Endodermal cell (in vitro differentiated cells): ENCODE measurements around the gene ECSCR. TPM values are rescaled to one million over a fixed set of nuclear protein-coding genes. Genes with fewer than 3 reads are reported as not detected.

Experiments used
- DNase-seq: peaks from one replicate; pipeline ENCODE4 v3.0.0-alpha.2; 2017
- H3K27ac ChIP-seq: 2 replicates; pipeline ENCODE4 v1.5.1; 2013; ENCODE audit warnings: mild to moderate bottlenecking, low read depth, low read length, moderate library complexity
- H3K27me3 ChIP-seq: 2 replicates; pipeline ENCODE4 v1.6.1; 2013; ENCODE audit warnings: mild to moderate bottlenecking, low read length, moderate library complexity; ENCODE audit not compliant: insufficient read depth, control insufficient read depth, poor library complexity, severe bottlenecking
- H3K36me3 ChIP-seq: 2 replicates; pipeline ENCODE4 v1.7.0; 2013; ENCODE audit warnings: mild to moderate bottlenecking, low read length, moderate library complexity; ENCODE audit not compliant: control insufficient read depth, insufficient read depth
- H3K4me1 ChIP-seq: one replicate; pipeline ENCODE4 v1.7.0; 2013; ENCODE audit warnings: low read length; ENCODE audit not compliant: control insufficient read depth, insufficient read depth
- H3K4me3 ChIP-seq: 2 replicates; pipeline ENCODE4 v1.5.1; 2013; ENCODE audit warnings: mild to moderate bottlenecking, low read length, moderate library complexity
- H3K9ac ChIP-seq: 2 replicates; pipeline ENCODE4 v1.6.1; 2013; ENCODE audit warnings: mild to moderate bottlenecking, low read length, moderate library complexity; ENCODE audit not compliant: poor library complexity, severe bottlenecking; ENCODE audit errors: extremely low read depth
- H3K9me3 ChIP-seq: 2 replicates; pipeline ENCODE4 v1.6.1; 2013; ENCODE audit warnings: mild to moderate bottlenecking, low read length, moderate library complexity; ENCODE audit not compliant: control insufficient read depth
- H3K27ac Mint-ChIP-seq: 2 replicates; pipeline ENCODE4 v1.8.0; 2020; ENCODE audit warnings: mixed read lengths
- H3K27me3 Mint-ChIP-seq: 2 replicates; pipeline ENCODE4 v1.8.0; 2021; ENCODE audit warnings: mild to moderate bottlenecking, mixed read lengths; ENCODE audit not compliant: insufficient read depth
- H3K36me3 Mint-ChIP-seq: 2 replicates; pipeline ENCODE4 v1.8.0; 2020; ENCODE audit warnings: low read depth, mixed read lengths
- H3K4me1 Mint-ChIP-seq: 2 replicates; pipeline ENCODE4 v1.8.0; 2020; ENCODE audit warnings: mixed read lengths
- H3K4me3 Mint-ChIP-seq: 2 replicates; pipeline ENCODE4 v1.8.0; 2020; ENCODE audit warnings: mild to moderate bottlenecking, moderate library complexity, mixed read lengths
- H3K9me3 Mint-ChIP-seq: 2 replicates; pipeline ENCODE4 v1.8.0; 2020; ENCODE audit warnings: mild to moderate bottlenecking, mixed read lengths
- WGBS, 2 experiments: methylation state at CpG; one replicate each; pipeline versions ENCODE4 v1.1.5 to v1.1.7; 2013; ENCODE audit warnings: missing lambda C conversion rate in 2 of 2, mixed read lengths in 1 of 2; ENCODE audit not compliant: insufficient coverage in 1 of 2, insufficient read length in 1 of 2; 5-methylcytosine and 5-hydroxymethylcytosine counted together
- total RNA-seq, 2 donors: library from RNA; stranded (reverse); fragmentation: NEBNext Ultra II Directional in 1 of 2; extraction: Animal tissue kit (Norgen Biotek cat#: 25700) in 1 of 2; gene quantifications; 2 replicates in 1 of 2; 3 replicates in 1 of 2; pipeline ENCODE4 v1.2.1, GENCODE V29; 2021
- TF ChIP-seq, protein P1 (sequence below): fragments of 200-600 bp; sonication (generic); conservative IDR thresholded peaks from 2 replicates; pipeline ENCODE4 v1.5.0; 2021; ENCODE audit warnings: antibody characterized with exemption, mild to moderate bottlenecking

Gene ECSCR
- total RNA-seq, 2 donors from 2014 or later = 0.62 TPM; not detected in 1

DNA sequence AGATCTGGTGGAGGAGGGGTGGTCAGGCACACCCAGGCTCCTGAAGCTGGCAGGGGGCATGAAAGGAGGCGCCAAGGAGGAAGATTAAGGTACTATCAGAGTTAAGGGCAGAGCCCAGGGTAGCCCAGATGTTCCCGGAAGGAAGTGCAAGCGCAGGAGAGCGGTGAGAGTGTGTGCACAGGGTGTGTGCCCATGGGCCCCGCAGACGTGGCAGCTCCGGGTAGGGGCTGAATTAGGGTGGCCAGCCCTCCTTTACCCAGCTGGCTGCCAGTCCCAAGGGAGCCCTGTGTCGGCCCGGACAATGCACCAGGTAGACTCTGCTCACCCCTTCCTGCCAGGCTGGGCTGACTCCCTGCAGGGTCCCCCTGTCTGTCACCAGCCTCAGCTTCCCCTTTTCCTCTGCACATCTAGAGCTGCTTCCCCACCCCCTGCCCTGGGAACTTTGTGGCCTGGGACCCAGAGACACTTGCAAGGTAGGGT lies 8.3 kb upstream of the ECSCR start, which contains the start of gene SMIM33:
SMIM33 (plus strand) TSS at position 184 of the 480 bp plus-strand sequence; CDS start at position 302, 118 bp downstream.
- Mint-ChIP-seq H3K4me3 (no peak within 1 kb of the TSS), H3K27ac (peak within 1 kb of the TSS; percentile 39), H3K27me3 (no peaks in the 10 kb centered on the region), H3K4me1 (peaks cover 23% of the 10 kb centered on the region), H3K9me3 (no peaks in the 10 kb centered on the region), H3K36me3 (no peaks in the 10 kb centered on the region)
- H3K27ac ChIP-seq = no peak within 1 kb of the TSS
- no peaks in the 10 kb centered on the region for H3K27me3 ChIP-seq
- peaks cover 7% of the 10 kb centered on the region for H3K4me1 ChIP-seq
- H3K36me3 ChIP-seq = no peaks in the 10 kb centered on the region
- H3K9ac ChIP-seq = no peak within 1 kb of the TSS
- TF ChIP-seq, protein P1, sequence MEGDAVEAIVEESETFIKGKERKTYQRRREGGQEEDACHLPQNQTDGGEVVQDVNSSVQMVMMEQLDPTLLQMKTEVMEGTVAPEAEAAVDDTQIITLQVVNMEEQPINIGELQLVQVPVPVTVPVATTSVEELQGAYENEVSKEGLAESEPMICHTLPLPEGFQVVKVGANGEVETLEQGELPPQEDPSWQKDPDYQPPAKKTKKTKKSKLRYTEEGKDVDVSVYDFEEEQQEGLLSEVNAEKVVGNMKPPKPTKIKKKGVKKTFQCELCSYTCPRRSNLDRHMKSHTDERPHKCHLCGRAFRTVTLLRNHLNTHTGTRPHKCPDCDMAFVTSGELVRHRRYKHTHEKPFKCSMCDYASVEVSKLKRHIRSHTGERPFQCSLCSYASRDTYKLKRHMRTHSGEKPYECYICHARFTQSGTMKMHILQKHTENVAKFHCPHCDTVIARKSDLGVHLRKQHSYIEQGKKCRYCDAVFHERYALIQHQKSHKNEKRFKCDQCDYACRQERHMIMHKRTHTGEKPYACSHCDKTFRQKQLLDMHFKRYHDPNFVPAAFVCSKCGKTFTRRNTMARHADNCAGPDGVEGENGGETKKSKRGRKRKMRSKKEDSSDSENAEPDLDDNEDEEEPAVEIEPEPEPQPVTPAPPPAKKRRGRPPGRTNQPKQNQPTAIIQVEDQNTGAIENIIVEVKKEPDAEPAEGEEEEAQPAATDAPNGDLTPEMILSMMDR = no peak
- no peaks in the 10 kb centered on the region for H3K9me3 ChIP-seq
- DNase-seq = peak; percentile 50
- 89 to 90% methylated on average over 7 to 9 of the region's 9 CpGs for WGBS, 2 experiments
- H3K4me3 ChIP-seq = no peak within 1 kb of the TSS

DNA sequence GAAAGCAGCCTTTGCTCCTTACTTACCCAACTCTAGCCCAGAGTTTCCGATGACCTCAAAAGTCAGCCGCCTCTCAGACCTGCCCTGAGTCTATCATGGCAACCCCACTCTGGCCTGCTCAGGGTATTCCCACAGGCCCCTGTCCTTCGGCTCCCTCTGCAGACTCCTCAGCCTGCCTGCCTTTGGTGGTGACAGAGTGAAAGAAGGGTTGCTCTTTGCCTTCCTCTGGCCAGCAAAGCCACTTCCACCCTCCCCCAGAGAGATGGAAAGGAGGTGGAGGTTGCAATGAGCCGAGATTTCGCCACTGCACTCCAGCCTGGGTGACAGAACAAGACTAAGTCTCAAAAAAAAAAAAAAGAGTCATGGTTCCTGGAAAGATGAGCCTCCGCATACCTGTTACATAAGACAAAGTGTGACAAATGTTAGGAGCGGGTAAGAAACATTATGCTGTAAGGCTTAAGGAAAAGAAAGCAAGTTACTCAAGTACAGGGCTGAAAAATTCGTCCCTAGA lies 5.9 kb upstream of the ECSCR start:
- Mint-ChIP-seq H3K4me3 (no peak overlapping the region), H3K4me1 (peaks cover 19% of the 10 kb centered on the region), H3K9me3 (no peaks in the 10 kb centered on the region), H3K27me3 (no peaks in the 10 kb centered on the region), H3K36me3 (no peaks in the 10 kb centered on the region), H3K27ac (peak overlapping the region; percentile 77)
- H3K36me3 ChIP-seq = no peaks in the 10 kb centered on the region
- 77 to 82% methylated on average over 4 to 8 of the region's 8 CpGs for WGBS, 2 experiments
- H3K9me3 ChIP-seq = no peaks in the 10 kb centered on the region
- TF ChIP-seq, protein P1 = peak; percentile 37
- no peak overlapping the region for H3K9ac ChIP-seq
- no peak overlapping the region for H3K27ac ChIP-seq
- DNase-seq = peak; percentile 84
- no peak overlapping the region for H3K4me3 ChIP-seq
- no peaks in the 10 kb centered on the region for H3K27me3 ChIP-seq
- H3K4me1 ChIP-seq = peaks cover 6% of the 10 kb centered on the region

DNA sequence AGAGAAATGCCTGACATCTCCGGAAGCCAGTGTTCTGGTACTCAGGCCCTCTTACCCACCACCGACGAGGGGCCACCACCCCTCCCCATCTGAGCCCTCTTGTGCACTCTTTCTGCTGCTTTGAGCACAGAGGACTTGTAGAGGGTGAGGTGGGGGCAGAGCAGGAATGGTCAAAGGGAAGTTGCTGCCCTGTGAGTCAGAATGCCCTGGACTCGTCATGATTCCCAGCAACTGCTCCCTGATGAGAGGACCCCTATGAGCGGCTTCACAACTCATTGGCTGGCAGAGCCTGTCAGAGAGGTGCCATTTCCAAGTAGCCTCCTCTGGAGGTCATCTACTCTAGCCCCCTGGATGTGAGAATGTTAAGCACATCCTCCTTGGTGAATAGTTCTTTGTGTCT lies 845 bp downstream of the ECSCR start:
- no peak overlapping the region for H3K27ac Mint-ChIP-seq
- no peaks in the 10 kb centered on the region for H3K27me3 Mint-ChIP-seq
- H3K4me1 ChIP-seq = peaks cover 12% of the 10 kb centered on the region
- no peaks in the 10 kb centered on the region for H3K9me3 ChIP-seq
- H3K4me3 Mint-ChIP-seq = no peak overlapping the region
- WGBS, 2 experiments = 76 to 85% methylated on average over 3 to 5 of the region's 5 CpGs
- H3K4me1 Mint-ChIP-seq = peaks cover 24% of the 10 kb centered on the region
- H3K27ac ChIP-seq = no peak overlapping the region
- H3K9me3 Mint-ChIP-seq = no peaks in the 10 kb centered on the region
- no peaks in the 10 kb centered on the region for H3K27me3 ChIP-seq
- H3K9ac ChIP-seq = no peak overlapping the region
- no peaks in the 10 kb centered on the region for H3K36me3 ChIP-seq
- no peak overlapping the region for H3K4me3 ChIP-seq
- TF ChIP-seq, protein P1 = peak; percentile 22
- H3K36me3 Mint-ChIP-seq = no peaks in the 10 kb centered on the region
- peak; percentile 61 for DNase-seq
